HepG2 (cell line): Measurements from ENCODE around the gene DMRTC1. TPM values are rescaled to one million over a fixed set of nuclear protein-coding genes. Genes with fewer than 3 reads are reported as not detected.
A peak's percentile ranks its signal among the peaks of the same experiment; 100 is the strongest.
"Not testable (repeated sequence)": the region's sequence is repeated elsewhere in the genome, so short reads cannot be mapped to it uniquely, and the experiment has no call there.

Experiments
- ATAC-seq: fragments of 200-7000 bp; cut with Tn5 transposase; 3 replicates; pipeline ENCODE4 v1.9.1; 2020; ENCODE audit warnings: mild to moderate bottlenecking, moderate library complexity
- BruUV-seq: library from RNA; stranded (reverse); fragments of 400-500 nt; replicated peaks from 2 replicates; lab custom pipeline; 2021; lab: Mats Ljungman, UMichigan
- CTCF ChIA-PET: fragments of 300-600 bp; formaldehyde crosslinking; extraction: SDS; loops from one replicate; lab custom pipeline; 2021; ENCODE audit warnings: low total read pairs, inconsistent platforms, low intra/inter-chr PET ratio; lab: Yijun Ruan, JAX
- POLR2A ChIA-PET: fragments of 350-600 bp; sonication (Branson Sonifier 250); formaldehyde crosslinking; loops from one replicate; lab custom pipeline; 2020; ENCODE audit warnings: antibody characterized with exemption, inconsistent platforms; lab: Yijun Ruan, JAX
- DNase-seq: peaks from one replicate; pipeline ENCODE4 v3.0.0-alpha.2; 2015; ENCODE audit warnings: low spot score
- FAIRE-seq: peaks from 3 replicates; lab custom pipeline; 2011; peaks lifted over from hg19 to GRCh38; lab: Jason Lieb, UNC
- H2AFZ ChIP-seq: one replicate; pipeline ENCODE4 v1.6.1; 2011; ENCODE audit warnings: low read length, inconsistent platforms
- H3K27ac ChIP-seq: fragments of 300-600 bp; 3 replicates; pipeline ENCODE4 v1.8.0; 2011; ENCODE audit warnings: mixed run types, mild to moderate bottlenecking, mixed read lengths, low read length, inconsistent platforms; ENCODE audit not compliant: insufficient read depth; ENCODE audit errors: extremely low read length
- H3K27me3 ChIP-seq, 2 experiments: fragments of 200-600 bp in 1 of 2; 2 replicates in 1 of 2; 3 replicates in 1 of 2; pipeline versions ENCODE4 v1.6.0 to v1.8.0; 2011; ENCODE audit warnings: low read length in 2 of 2, mild to moderate bottlenecking in 2 of 2, moderate library complexity in 2 of 2, inconsistent platforms in 1 of 2; ENCODE audit not compliant: insufficient read depth in 2 of 2, control insufficient read depth in 1 of 2
- H3K36me3 ChIP-seq, 2 experiments: fragments of 200-600 bp in 1 of 2; replicated peaks in 1 of 2; 2 replicates in 1 of 2; 3 replicates in 1 of 2; pipeline versions ENCODE4 v1.5.1 to v1.8.0; 2011; ENCODE audit warnings: low read length in 2 of 2, inconsistent platforms in 1 of 2; ENCODE audit not compliant: insufficient read depth in 2 of 2, control insufficient read depth in 1 of 2
- H3K4me1 ChIP-seq: 2 replicates; pipeline ENCODE4 v1.5.1; 2012; ENCODE audit warnings: low read length, inconsistent platforms; ENCODE audit not compliant: insufficient read depth
- H3K4me2 ChIP-seq: 2 replicates; pipeline ENCODE4 v1.6.0; 2011; ENCODE audit warnings: low read depth, low read length, inconsistent platforms
- H3K4me3 ChIP-seq, 3 experiments: fragments of 200-600 bp in 1 of 3; sonication (generic), shearing (Covaris generic) in 1 of 3; replicated peaks in 1 of 3; 2 replicates each; pipeline ENCODE4 v1.5.1; 2011 to 2016; ENCODE audit warnings: low read length in 3 of 3, inconsistent platforms in 2 of 3, low read depth in 2 of 3, mild to moderate bottlenecking in 2 of 3, control low read depth in 1 of 3, mixed read lengths in 1 of 3; ENCODE audit not compliant: insufficient read depth in 1 of 3
- H3K79me2 ChIP-seq: one replicate; pipeline ENCODE4 v1.6.1; 2011; ENCODE audit warnings: low read length, inconsistent platforms; ENCODE audit not compliant: insufficient read depth
- H3K9ac ChIP-seq: 2 replicates; pipeline ENCODE4 v1.6.0; 2011; ENCODE audit warnings: mild to moderate bottlenecking, low read depth, low read length, inconsistent platforms; ENCODE audit not compliant: insufficient read depth
- H3K9me3 ChIP-seq: 2 replicates; pipeline ENCODE4 v1.5.1; 2012; ENCODE audit warnings: mild to moderate bottlenecking, low read length
- H4K20me1 ChIP-seq: 2 replicates; pipeline ENCODE4 v1.6.0; 2011; ENCODE audit warnings: inconsistent platforms, mild to moderate bottlenecking, low read length, moderate library complexity; ENCODE audit not compliant: insufficient read depth
- WGBS: methylation state at CpG from one replicate; pipeline ENCODE4 v1.1.6; 2017; ENCODE audit warnings: low lambda C conversion rate; 5-methylcytosine and 5-hydroxymethylcytosine counted together
- in situ Hi-C: cut with HindIII; loops from 2 replicates; pipeline ENCODE4 v1.10.0; 2017; ENCODE audit warnings: low pct_unique_long_range_greater_than_20kb; ENCODE audit not compliant: extremely low pct_ligation_motif_present
- intact Hi-C: fragments of 100-400 bp; cut with micrococcal nuclease; formaldehyde crosslinking; loops from one replicate; pipeline ENCODE4 v1.10.0; 2022; ENCODE audit not compliant: unreplicated experiment
- polyA plus RNA-seq, 8 experiments: library from polyadenylated mRNA; depleted of rRNA in 3 of 8; stranded (reverse) in 7 of 8; unstranded in 1 of 8; fragments of >200 nt; fragmentation: Illumina TruSeq in 4 of 8; extraction: Trizol in 4 of 8; gene quantifications; 2 replicates each; pipeline versions ENCODE4 v1.2.1 to v1.2.3, GENCODE V29; 2011 to 2016; ENCODE audit warnings: low read depth in 4 of 8, missing spikeins in 1 of 8, mixed read lengths in 1 of 8; ENCODE audit not compliant: insufficient read depth in 1 of 8
- total RNA-seq, 5 experiments: library from RNA; depleted of rRNA; stranded (reverse); fragments of >200 nt; fragmentation: Illumina TruSeq; extraction: Trizol; gene quantifications; 2 replicates each; pipeline ENCODE4 v1.2.3, GENCODE V29; 2016; ENCODE audit warnings: low read depth in 1 of 5

The DMRTC1 gene
- total and polyA plus RNA-seq, 2 of the 13 experiments (the other 11 are each of a cell fraction or from before 2014, with no cell fraction given): not detected

- H3K27me3 ChIP-seq, BruUV-seq, POLR2A ChIA-PET, DNase-seq, FAIRE-seq, H3K9ac ChIP-seq, CTCF ChIA-PET, H3K9me3 ChIP-seq, H3K27ac ChIP-seq, H3K4me2 ChIP-seq, H3K4me1 ChIP-seq, H3K79me2 ChIP-seq, ATAC-seq, H3K36me3 ChIP-seq, in situ Hi-C loops, intact Hi-C loops, H2AFZ ChIP-seq, H4K20me1 ChIP-seq, H3K4me3 ChIP-seq: not testable (repeated sequence)
- 0% methylated on average over 1 of the region's 5 CpGs for WGBS
These were observed 27.5 kb downstream of the DMRTC1 start for GRCh38 chrX:72916096-72916495.

DNA sequence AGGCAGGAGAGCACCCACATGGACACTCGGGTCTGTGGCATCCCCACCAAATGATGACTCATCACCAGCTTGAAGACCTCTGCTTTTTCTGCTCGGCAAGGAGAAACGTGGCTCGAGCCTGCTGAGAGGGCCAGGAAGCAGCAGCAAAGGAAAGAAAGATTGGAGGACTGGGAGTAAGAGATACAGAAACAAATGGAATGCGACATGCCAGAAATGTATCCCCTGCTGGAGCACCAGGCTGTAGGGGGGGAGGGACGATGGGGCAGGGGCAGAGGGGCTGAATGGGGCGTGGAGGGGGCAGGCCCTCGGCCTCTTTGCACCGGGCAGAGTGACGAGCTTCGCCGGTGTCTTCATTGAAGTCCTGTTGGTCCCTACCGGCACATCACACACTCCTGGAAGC lies 31.3 kb downstream of the DMRTC1 start, which contains the start of gene FAM236C:
TSS of gene FAM236C (plus strand) at position 301 of the 400 bp plus-strand sequence. CDS start 100 bp downstream, outside the sequence.
- BruUV-seq, H3K4me2 ChIP-seq, H3K9me3 ChIP-seq, H3K9ac ChIP-seq, H3K79me2 ChIP-seq, intact Hi-C loops, H2AFZ ChIP-seq, H3K4me3 ChIP-seq, CTCF ChIA-PET, H3K27me3 ChIP-seq, FAIRE-seq, POLR2A ChIA-PET, H3K27ac ChIP-seq, DNase-seq, H3K4me1 ChIP-seq, ATAC-seq, in situ Hi-C loops, H4K20me1 ChIP-seq, H3K36me3 ChIP-seq: not testable (repeated sequence)
- WGBS: no CpG with 5 or more reads among the region's 13 CpGs

- H4K20me1 ChIP-seq, H3K9ac ChIP-seq, H3K4me2 ChIP-seq, FAIRE-seq, DNase-seq, BruUV-seq, H2AFZ ChIP-seq, H3K36me3 ChIP-seq, CTCF ChIA-PET, H3K4me1 ChIP-seq, POLR2A ChIA-PET, H3K9me3 ChIP-seq, in situ Hi-C loops, H3K27ac ChIP-seq, H3K79me2 ChIP-seq, H3K4me3 ChIP-seq, H3K27me3 ChIP-seq, intact Hi-C loops: not testable (repeated sequence)
- no CpG with 5 or more reads among the region's 14 CpGs for WGBS
- ATAC-seq: peak; percentile 80
These were observed 53.9 kb downstream of the DMRTC1 start for GRCh38 chrX:72889740-72890139.

- FAIRE-seq, BruUV-seq, H3K27ac ChIP-seq, in situ Hi-C loops, H3K9ac ChIP-seq, ATAC-seq, H3K4me2 ChIP-seq, CTCF ChIA-PET, POLR2A ChIA-PET, H3K9me3 ChIP-seq, H3K4me3 ChIP-seq, H3K36me3 ChIP-seq, intact Hi-C loops, H2AFZ ChIP-seq, H3K27me3 ChIP-seq, DNase-seq, H3K4me1 ChIP-seq, H4K20me1 ChIP-seq, H3K79me2 ChIP-seq: not testable (repeated sequence)
- no CpG with 5 or more reads among the region's 2 CpGs for WGBS
These were observed 60.7 kb downstream of the DMRTC1 start for GRCh38 chrX:72882898-72883297.
